HEK293 (cell line): ENCODE data around the gene OXA1L.

Source experiments
- CTCF ChIA-PET: fragments of 350-600 bp; formaldehyde crosslinking; extraction: SDS; loops from one replicate; lab custom pipeline; 2021; ENCODE audit warnings: antibody characterized with exemption; lab: Yijun Ruan, JAX
- POLR2A ChIA-PET: fragments of 300-600 bp; formaldehyde crosslinking; extraction: SDS; loops from one replicate; lab custom pipeline; 2020; ENCODE audit warnings: antibody characterized with exemption, inconsistent platforms; lab: Yijun Ruan, JAX
- H3K27ac ChIP-seq: fragments of 200-500 bp; sonication (Bioruptor generic); 2 replicates; pipeline ENCODE4 v1.5.1; 2014; ENCODE audit warnings: low read depth, low read length, control low read depth, inconsistent platforms; ENCODE audit errors: extremely low read depth
- H3K36me3 ChIP-seq, 2 experiments: fragments of 200-500 bp in 1 of 2; sonication (Bioruptor generic) in 1 of 2; 1 replicate in 1 of 2; 2 replicates in 1 of 2; pipeline ENCODE4 v1.5.1; 2014 to 2017; ENCODE audit warnings: inconsistent platforms in 2 of 2, low read length in 2 of 2; ENCODE audit not compliant: control insufficient read depth in 2 of 2, insufficient read depth in 1 of 2
- H3K4me1 ChIP-seq: fragments of 200-500 bp; sonication (Bioruptor generic); 2 replicates; pipeline ENCODE4 v1.5.1; 2014; ENCODE audit warnings: mild to moderate bottlenecking, low read length, inconsistent platforms; ENCODE audit not compliant: control insufficient read depth, insufficient read depth
- H3K4me3 ChIP-seq: 2 replicates; pipeline ENCODE4 v1.5.1; 2011; ENCODE audit warnings: low read depth, mild to moderate bottlenecking, control low read depth, low read length, moderate library complexity
- H3K9me3 ChIP-seq: fragments of 200-500 bp; sonication (Bioruptor generic); 2 replicates; pipeline ENCODE4 v1.5.1; 2014; ENCODE audit warnings: low read depth, low read length, inconsistent platforms; ENCODE audit not compliant: control insufficient read depth, insufficient read depth
- BCL6B ChIP-seq: fragments of 450-650 bp; formaldehyde crosslinking; IDR thresholded peaks from 2 replicates; pipeline ENCODE4 v1.5.1; 2017; ENCODE audit warnings: missing biosample characterization, missing genetic modification characterization
- KLF10 ChIP-seq: fragments of 450-650 bp; IDR thresholded peaks from 2 replicates; pipeline ENCODE4 v1.5.1; 2018; ENCODE audit warnings: missing biosample characterization, mild to moderate bottlenecking, missing genetic modification characterization
- KLF8 ChIP-seq: fragments of 450-650 bp; formaldehyde crosslinking; IDR thresholded peaks from 2 replicates; pipeline ENCODE4 v1.5.1; 2016; ENCODE audit warnings: missing biosample characterization, missing genetic modification characterization
- MEIS1 ChIP-seq: sonication (generic); formaldehyde crosslinking; IDR thresholded peaks from 2 replicates; pipeline ENCODE4 v1.8.1; 2022; ENCODE audit warnings: missing genetic modification reagents, mild to moderate bottlenecking, borderline replicate concordance
- SCRT2 ChIP-seq: fragments of 450-650 bp; formaldehyde crosslinking; IDR thresholded peaks from 2 replicates; pipeline ENCODE4 v1.5.1; 2016; ENCODE audit warnings: missing biosample characterization, missing genetic modification characterization
- ZBTB1 ChIP-seq: fragments of 450-650 bp; formaldehyde crosslinking; IDR thresholded peaks from 2 replicates; pipeline ENCODE4 v1.5.1; 2016; ENCODE audit warnings: missing biosample characterization, missing genetic modification characterization
- ZBTB17 ChIP-seq: fragments of 450-650 bp; formaldehyde crosslinking; IDR thresholded peaks from 2 replicates; pipeline ENCODE4 v1.5.1; 2016; ENCODE audit warnings: missing biosample characterization, missing genetic modification characterization
- ZBTB21 ChIP-seq: fragments of 450-650 bp; formaldehyde crosslinking; IDR thresholded peaks from 2 replicates; pipeline ENCODE4 v1.5.1; 2017; ENCODE audit warnings: missing biosample characterization, missing genetic modification characterization
- ZBTB48 ChIP-seq: fragments of 450-650 bp; formaldehyde crosslinking; IDR thresholded peaks from 2 replicates; pipeline ENCODE4 v1.5.1; 2016; ENCODE audit warnings: missing biosample characterization, missing genetic modification characterization
- ZNF10 ChIP-seq: fragments of 450-650 bp; formaldehyde crosslinking; IDR thresholded peaks from 2 replicates; pipeline ENCODE4 v1.5.1; 2017; ENCODE audit warnings: missing biosample characterization, missing genetic modification characterization
- ZNF174 ChIP-seq: fragments of 450-650 bp; formaldehyde crosslinking; IDR thresholded peaks from 2 replicates; pipeline ENCODE4 v1.5.0; 2017; ENCODE audit warnings: missing biosample characterization, mild to moderate bottlenecking, missing genetic modification characterization
- ZNF184 ChIP-seq: fragments of 450-650 bp; IDR thresholded peaks from 2 replicates; pipeline ENCODE4 v1.5.1; 2018; ENCODE audit warnings: missing biosample characterization, mild to moderate bottlenecking, missing genetic modification characterization
- ZNF311 ChIP-seq: fragments of 450-650 bp; formaldehyde crosslinking; IDR thresholded peaks from 2 replicates; pipeline ENCODE4 v1.5.1; 2017; ENCODE audit warnings: missing biosample characterization, missing genetic modification characterization, borderline replicate concordance
- ZNF335 ChIP-seq: fragments of 450-650 bp; formaldehyde crosslinking; conservative IDR thresholded peaks from 2 replicates; pipeline ENCODE4 v1.5.1; 2016; ENCODE audit warnings: missing biosample characterization, missing genetic modification characterization
- ZNF354C ChIP-seq: fragments of 450-650 bp; formaldehyde crosslinking; IDR thresholded peaks from 2 replicates; pipeline ENCODE4 v1.5.1; 2016; ENCODE audit warnings: missing biosample characterization, missing genetic modification characterization, low read depth, borderline replicate concordance
- ZNF362 ChIP-seq: fragments of 450-650 bp; formaldehyde crosslinking; IDR thresholded peaks from 2 replicates; pipeline ENCODE4 v1.5.1; 2016; ENCODE audit warnings: missing biosample characterization, missing genetic modification characterization
- ZNF366 ChIP-seq: fragments of 450-650 bp; formaldehyde crosslinking; conservative IDR thresholded peaks from 2 replicates; pipeline ENCODE4 v1.5.1; 2016; ENCODE audit warnings: missing biosample characterization, missing genetic modification characterization
- ZNF394 ChIP-seq: fragments of 450-650 bp; formaldehyde crosslinking; IDR thresholded peaks from 2 replicates; pipeline ENCODE4 v1.5.1; 2016; ENCODE audit warnings: missing biosample characterization, missing genetic modification characterization, mild to moderate bottlenecking, moderate library complexity, borderline replicate concordance
- ZNF629 ChIP-seq: fragments of 450-650 bp; formaldehyde crosslinking; IDR thresholded peaks from 2 replicates; pipeline ENCODE4 v1.5.1; 2017; ENCODE audit warnings: missing biosample characterization, missing genetic modification characterization
- ZNF692 ChIP-seq: fragments of 450-650 bp; formaldehyde crosslinking; IDR thresholded peaks from 2 replicates; pipeline ENCODE4 v1.5.1; 2016; ENCODE audit warnings: missing biosample characterization, missing genetic modification characterization
- TF ChIP-seq, protein P1 (sequence below): fragments of 450-650 bp; formaldehyde crosslinking; IDR thresholded peaks from 2 replicates; pipeline ENCODE4 v1.5.1; 2016; ENCODE audit warnings: missing biosample characterization, missing genetic modification characterization, borderline replicate concordance
- TF ChIP-seq, protein P2 (sequence below): fragments of 450-650 bp; formaldehyde crosslinking; IDR thresholded peaks from 2 replicates; pipeline ENCODE4 v1.5.1; 2016; ENCODE audit warnings: missing biosample characterization, missing genetic modification characterization
- TF ChIP-seq, protein P3 (sequence below): fragments of 450-650 bp; formaldehyde crosslinking; IDR thresholded peaks from 2 replicates; pipeline ENCODE4 v1.5.1; 2016; ENCODE audit warnings: missing biosample characterization, missing genetic modification characterization
- TF ChIP-seq, protein P4 (sequence below): fragments of 450-650 bp; formaldehyde crosslinking; IDR thresholded peaks from 2 replicates; pipeline ENCODE4 v1.5.1; 2016; ENCODE audit warnings: missing biosample characterization, missing genetic modification characterization, low read depth

The OXA1L gene

DNA sequence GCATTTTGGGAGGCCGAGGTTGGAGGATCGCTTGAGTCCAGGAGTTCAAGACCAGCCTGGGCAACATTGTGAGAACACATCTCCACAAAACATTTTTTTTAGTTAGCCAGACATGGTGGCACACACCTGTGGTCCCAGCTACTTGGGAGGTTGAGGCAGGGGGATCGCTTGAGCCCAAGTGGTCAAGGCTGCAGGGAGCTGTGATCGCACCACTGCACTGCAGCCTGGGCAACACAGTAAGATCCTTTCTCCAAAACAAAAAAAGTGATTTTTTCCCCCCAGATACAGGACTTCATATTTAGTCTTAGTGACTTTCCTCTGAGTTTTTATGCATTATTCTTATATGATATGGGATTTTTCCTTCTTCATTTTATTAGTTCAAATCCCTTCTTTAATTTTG is 20.2 kb downstream of the OXA1L start (continued):
- no peak for TF ChIP-seq ZBTB1 (tag by site-specific recombination)

DNA sequence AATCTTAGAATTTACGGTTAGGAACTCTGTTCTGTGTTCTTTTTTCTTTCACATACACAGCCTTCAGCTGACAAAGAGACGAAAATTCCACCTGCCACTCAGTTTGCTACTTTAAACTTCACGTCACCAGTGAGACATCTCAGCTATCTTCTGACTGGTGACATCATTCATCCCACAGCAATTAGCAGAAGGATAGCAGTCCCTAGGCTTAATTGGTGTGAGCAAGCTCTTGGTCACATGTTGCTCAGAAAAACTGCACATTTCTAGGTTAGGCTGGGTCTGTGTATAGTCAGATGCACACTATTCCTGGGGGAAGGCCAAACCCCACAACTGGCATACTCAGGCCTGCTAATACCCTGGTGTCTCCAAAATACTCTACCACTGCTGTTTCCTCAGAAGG is 24.8 kb downstream of the OXA1L start:
- POLR2A ChIA-PET, result interaction anchor here (0.6 to 1.3 kb wide), 5 partner anchors 9 to 109 kb away, joined by 3 to 5 read pairs (median 5); partner anchors contain the start of gene OXA1L
- Histone ChIP-seq H3K4me3 (no peak overlapping the region), H3K9me3 (no peaks in the 10 kb centered on the region), H3K4me1 (no peaks in the 10 kb centered on the region), H3K36me3 (no peaks in the 10 kb centered on the region), H3K27ac (no peak overlapping the region)
- CTCF ChIA-PET, result interaction anchor here (1.0 to 2.4 kb wide), 4 partner anchors 32 to 138 kb away, joined by 3 to 7 read pairs (median 6); no protein-coding TSS in a partner anchor
- TF ChIP-seq KLF10 (tag by site-specific recombination) (no peak), ZBTB21 (peak; percentile 98), ZNF354C (tag by site-specific recombination) (no peak), ZNF174 (tag by site-specific recombination) (no peak), ZNF366 (tag by site-specific recombination) (peak; percentile 79), ZNF311 (tag by site-specific recombination) (no peak), ZNF335 (tag by site-specific recombination) (0 out of 2 replicates have a peak, but pooled peaks have one; percentile 22), ZBTB17 (tag by site-specific recombination) (peak; percentile 72), KLF8 (tag by site-specific recombination) (peak; percentile 47; the same call in 1 of the 2 replicates), ZNF394 (tag by site-specific recombination) (peak; percentile 20; the same call in 1 of the 2 replicates), MEIS1 (CRISPR knock-in tag) (no peak), ZNF629 (peak; percentile 99), SCRT2 (tag by site-specific recombination) (peak; percentile 92), ZNF692 (tag by site-specific recombination) (peak; percentile 62; the same call in 1 of the 2 replicates), ZNF362 (tag by site-specific recombination) (0 out of 2 replicates have a peak, but pooled peaks have one; percentile 56), ZBTB48 (peak; percentile 50; the same call in 1 of the 2 replicates), BCL6B (tag by site-specific recombination) (no peak), ZNF184 (tag by site-specific recombination) (0 out of 2 replicates have a peak, but pooled peaks have one; percentile 66), ZNF10 (tag by site-specific recombination) (0 out of 2 replicates have a peak, but pooled peaks have one; percentile 16)
- TF ChIP-seq, protein P1, sequence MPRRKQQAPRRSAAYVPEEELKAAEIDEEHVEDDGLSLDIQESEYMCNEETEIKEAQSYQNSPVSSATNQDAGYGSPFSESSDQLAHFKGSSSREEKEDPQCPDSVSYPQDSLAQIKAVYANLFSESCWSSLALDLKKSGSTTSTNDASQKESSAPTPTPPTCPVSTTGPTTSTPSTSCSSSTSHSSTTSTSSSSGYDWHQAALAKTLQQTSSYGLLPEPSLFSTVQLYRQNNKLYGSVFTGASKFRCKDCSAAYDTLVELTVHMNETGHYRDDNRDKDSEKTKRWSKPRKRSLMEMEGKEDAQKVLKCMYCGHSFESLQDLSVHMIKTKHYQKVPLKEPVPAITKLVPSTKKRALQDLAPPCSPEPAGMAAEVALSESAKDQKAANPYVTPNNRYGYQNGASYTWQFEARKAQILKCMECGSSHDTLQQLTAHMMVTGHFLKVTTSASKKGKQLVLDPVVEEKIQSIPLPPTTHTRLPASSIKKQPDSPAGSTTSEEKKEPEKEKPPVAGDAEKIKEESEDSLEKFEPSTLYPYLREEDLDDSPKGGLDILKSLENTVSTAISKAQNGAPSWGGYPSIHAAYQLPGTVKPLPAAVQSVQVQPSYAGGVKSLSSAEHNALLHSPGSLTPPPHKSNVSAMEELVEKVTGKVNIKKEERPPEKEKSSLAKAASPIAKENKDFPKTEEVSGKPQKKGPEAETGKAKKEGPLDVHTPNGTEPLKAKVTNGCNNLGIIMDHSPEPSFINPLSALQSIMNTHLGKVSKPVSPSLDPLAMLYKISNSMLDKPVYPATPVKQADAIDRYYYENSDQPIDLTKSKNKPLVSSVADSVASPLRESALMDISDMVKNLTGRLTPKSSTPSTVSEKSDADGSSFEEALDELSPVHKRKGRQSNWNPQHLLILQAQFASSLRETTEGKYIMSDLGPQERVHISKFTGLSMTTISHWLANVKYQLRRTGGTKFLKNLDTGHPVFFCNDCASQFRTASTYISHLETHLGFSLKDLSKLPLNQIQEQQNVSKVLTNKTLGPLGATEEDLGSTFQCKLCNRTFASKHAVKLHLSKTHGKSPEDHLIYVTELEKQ (tag by site-specific recombination), result peak; percentile 75; the same call in 1 of the 2 replicates
- TF ChIP-seq, protein P2, sequence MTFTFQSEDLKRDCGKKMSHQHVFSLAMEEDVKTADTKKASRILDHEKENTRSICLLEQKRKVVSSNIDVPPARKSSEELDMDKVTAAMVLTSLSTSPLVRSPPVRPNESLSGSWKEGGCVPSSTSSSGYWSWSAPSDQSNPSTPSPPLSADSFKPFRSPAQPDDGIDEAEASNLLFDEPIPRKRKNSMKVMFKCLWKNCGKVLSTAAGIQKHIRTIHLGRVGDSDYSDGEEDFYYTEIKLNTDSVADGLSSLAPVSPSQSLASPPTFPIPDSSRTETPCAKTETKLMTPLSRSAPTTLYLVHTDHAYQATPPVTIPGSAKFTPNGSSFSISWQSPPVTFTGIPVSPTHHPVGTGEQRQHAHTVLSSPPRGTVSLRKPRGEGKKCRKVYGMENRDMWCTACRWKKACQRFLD, result no peak
- TF ChIP-seq, protein P3, sequence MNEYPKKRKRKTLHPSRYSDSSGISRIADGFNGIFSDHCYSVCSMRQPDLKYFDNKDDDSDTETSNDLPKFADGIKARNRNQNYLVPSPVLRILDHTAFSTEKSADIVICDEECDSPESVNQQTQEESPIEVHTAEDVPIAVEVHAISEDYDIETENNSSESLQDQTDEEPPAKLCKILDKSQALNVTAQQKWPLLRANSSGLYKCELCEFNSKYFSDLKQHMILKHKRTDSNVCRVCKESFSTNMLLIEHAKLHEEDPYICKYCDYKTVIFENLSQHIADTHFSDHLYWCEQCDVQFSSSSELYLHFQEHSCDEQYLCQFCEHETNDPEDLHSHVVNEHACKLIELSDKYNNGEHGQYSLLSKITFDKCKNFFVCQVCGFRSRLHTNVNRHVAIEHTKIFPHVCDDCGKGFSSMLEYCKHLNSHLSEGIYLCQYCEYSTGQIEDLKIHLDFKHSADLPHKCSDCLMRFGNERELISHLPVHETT (tag by site-specific recombination), result peak; percentile 48; the same call in 1 of the 2 replicates
- TF ChIP-seq, protein P4, sequence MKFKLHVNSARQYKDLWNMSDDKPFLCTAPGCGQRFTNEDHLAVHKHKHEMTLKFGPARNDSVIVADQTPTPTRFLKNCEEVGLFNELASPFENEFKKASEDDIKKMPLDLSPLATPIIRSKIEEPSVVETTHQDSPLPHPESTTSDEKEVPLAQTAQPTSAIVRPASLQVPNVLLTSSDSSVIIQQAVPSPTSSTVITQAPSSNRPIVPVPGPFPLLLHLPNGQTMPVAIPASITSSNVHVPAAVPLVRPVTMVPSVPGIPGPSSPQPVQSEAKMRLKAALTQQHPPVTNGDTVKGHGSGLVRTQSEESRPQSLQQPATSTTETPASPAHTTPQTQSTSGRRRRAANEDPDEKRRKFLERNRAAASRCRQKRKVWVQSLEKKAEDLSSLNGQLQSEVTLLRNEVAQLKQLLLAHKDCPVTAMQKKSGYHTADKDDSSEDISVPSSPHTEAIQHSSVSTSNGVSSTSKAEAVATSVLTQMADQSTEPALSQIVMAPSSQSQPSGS (tag by site-specific recombination), result peak; percentile 94
